OCI-LY3 (cell line): ENCODE measurements around the gene SLC8A1.

Source experiments
- EZH2phosphoT487 ChIP-seq: fragments of 200-600 bp; shearing (Covaris generic); IDR thresholded peaks from 2 replicates; pipeline ENCODE4 v1.6.1; 2018; ENCODE audit warnings: antibody characterized with exemption, mixed run types, low read depth
- TF ChIP-seq, protein P1 (sequence below): fragments of 200-600, 300-600 bp; sonication (generic); IDR thresholded peaks from 2 replicates; pipeline ENCODE4 v1.5.1; 2014; ENCODE audit warnings: antibody characterized with exemption, low read length, low read depth

DNA sequence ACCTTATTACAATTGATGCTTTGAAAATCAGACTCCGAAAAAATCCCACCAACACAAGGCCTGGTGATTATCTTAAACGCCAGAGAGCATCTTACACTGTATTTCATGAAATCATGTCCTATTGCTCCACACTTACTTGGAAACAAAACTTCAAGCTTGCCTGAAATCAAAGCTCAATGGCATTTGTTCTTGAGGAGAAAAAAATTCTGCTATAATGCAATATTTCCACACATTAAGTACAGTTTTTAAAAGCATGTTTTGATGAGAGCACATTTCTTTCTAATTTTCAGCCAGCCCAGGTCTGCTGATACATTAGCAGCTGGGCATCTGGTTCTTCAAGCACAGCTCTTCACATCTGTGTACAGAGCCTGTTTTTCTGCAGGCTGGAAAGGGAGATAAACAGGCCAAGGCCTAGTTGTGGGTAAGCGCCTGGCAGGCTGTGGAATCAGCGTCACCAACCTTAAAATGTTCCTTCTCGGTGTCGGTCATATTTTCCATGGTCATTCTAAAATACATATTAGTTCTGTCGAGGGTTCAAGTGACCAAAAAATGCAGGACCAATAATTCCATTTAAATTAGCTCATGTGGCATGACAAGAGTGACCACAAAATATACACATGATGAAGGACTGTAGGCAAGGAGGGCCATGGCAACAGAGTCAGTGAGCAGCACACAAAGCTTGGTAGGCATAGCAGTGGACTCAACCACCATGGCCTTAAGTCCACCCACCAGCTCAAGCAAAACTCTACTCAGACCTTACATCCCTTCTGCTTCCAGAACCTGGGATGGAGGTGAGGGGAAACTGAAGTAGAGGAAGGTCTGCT lies 20.9 kb downstream of the SLC8A1 start:
- TF ChIP-seq, protein P1, sequence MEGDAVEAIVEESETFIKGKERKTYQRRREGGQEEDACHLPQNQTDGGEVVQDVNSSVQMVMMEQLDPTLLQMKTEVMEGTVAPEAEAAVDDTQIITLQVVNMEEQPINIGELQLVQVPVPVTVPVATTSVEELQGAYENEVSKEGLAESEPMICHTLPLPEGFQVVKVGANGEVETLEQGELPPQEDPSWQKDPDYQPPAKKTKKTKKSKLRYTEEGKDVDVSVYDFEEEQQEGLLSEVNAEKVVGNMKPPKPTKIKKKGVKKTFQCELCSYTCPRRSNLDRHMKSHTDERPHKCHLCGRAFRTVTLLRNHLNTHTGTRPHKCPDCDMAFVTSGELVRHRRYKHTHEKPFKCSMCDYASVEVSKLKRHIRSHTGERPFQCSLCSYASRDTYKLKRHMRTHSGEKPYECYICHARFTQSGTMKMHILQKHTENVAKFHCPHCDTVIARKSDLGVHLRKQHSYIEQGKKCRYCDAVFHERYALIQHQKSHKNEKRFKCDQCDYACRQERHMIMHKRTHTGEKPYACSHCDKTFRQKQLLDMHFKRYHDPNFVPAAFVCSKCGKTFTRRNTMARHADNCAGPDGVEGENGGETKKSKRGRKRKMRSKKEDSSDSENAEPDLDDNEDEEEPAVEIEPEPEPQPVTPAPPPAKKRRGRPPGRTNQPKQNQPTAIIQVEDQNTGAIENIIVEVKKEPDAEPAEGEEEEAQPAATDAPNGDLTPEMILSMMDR: no peak
- no peak for TF ChIP-seq EZH2phosphoT487
